Heart left ventricle (tissue), 16 donors: Measurements from ENCODE around the gene BRICD5. TPM values are rescaled to one million over a fixed set of nuclear protein-coding genes. Genes with fewer than 3 reads are reported as not detected.

Experiments used
- ATAC-seq, 4 donors: fragments of 200-7000 bp; cut with Tn5 transposase; one replicate each; pipeline ENCODE4 v1.9.1; 2020 to 2022; ENCODE audit warnings: moderate library complexity in 4 of 4, mild to moderate bottlenecking in 3 of 4, moderate number of reproducible peaks in 1 of 4
- DNase-seq, 5 donors: peaks; one replicate each; pipeline ENCODE4 v3.0.0-alpha.2; 2020
- H3K27ac ChIP-seq, 12 donors: fragments of 200-600 bp; sonication (generic) in 4 of 12; one replicate each; pipeline versions ENCODE4 v1.5.0 to v1.8.0; 2016 to 2022; ENCODE audit warnings: mild to moderate bottlenecking in 2 of 12
- H3K27me3 ChIP-seq, 9 donors: fragments of 200-600 bp; sonication (generic) in 2 of 9; one replicate each; pipeline versions ENCODE4 v1.5.1 to v1.8.0; 2016 to 2022; ENCODE audit warnings: mild to moderate bottlenecking in 3 of 9
- H3K36me3 ChIP-seq, 9 donors: fragments of 200-600 bp; sonication (generic) in 2 of 9; one replicate each; pipeline versions ENCODE4 v1.5.0 to v1.8.0; 2018 to 2022; ENCODE audit warnings: mild to moderate bottlenecking in 2 of 9
- H3K4me1 ChIP-seq, 12 donors: fragments of 200-600 bp; sonication (generic) in 4 of 12; one replicate each; pipeline versions ENCODE4 v1.5.0 to v1.8.0; 2016 to 2022; ENCODE audit warnings: mild to moderate bottlenecking in 3 of 12
- H3K4me3 ChIP-seq, 12 donors: fragments of 200-600 bp; sonication (generic) in 4 of 12; one replicate each; pipeline versions ENCODE4 v1.5.0 to v1.8.0; 2017 to 2022; ENCODE audit warnings: mild to moderate bottlenecking in 9 of 12, moderate library complexity in 4 of 12
- H3K9me3 ChIP-seq, 12 donors: fragments of 200-600 bp; sonication (generic) in 4 of 12; one replicate each; pipeline versions ENCODE4 v1.5.0 to v1.8.0; 2016 to 2022; ENCODE audit warnings: mild to moderate bottlenecking in 1 of 12
- CTCF ChIP-seq, 12 donors: fragments of 200-600 bp; sonication (generic) in 4 of 12; IDR thresholded peaks; one replicate each; pipeline versions ENCODE4 v1.5.0 to v1.8.0; 2018 to 2022; ENCODE audit warnings: antibody characterized with exemption in 12 of 12, mild to moderate bottlenecking in 5 of 12
- POLR2A ChIP-seq, 2 donors: fragments of 450-650 bp; IDR thresholded peaks; one replicate each; pipeline ENCODE4 v1.6.1; 2017; ENCODE audit warnings: antibody characterized with exemption in 2 of 2, mild to moderate bottlenecking in 2 of 2, moderate library complexity in 2 of 2
- WGBS, 4 donors: extraction: QIAGEN DNeasy Blood & Tissue Kit in 2 of 4; methylation state at CpG; one replicate each; pipeline versions ENCODE4 v1.1.5 to v1.1.7; 2013 to 2018; 5-methylcytosine and 5-hydroxymethylcytosine counted together
- intact Hi-C, 10 donors: fragments of 100-400 bp; cut with DNase I; formaldehyde crosslinking; loops; one replicate each; pipeline versions ENCODE4 v1.11.1 to v1.14.2; 2022
- polyA plus RNA-seq, 2 donors: library from polyadenylated mRNA; stranded (reverse); fragments of 200-250 nt; gene quantifications; one replicate each; pipeline ENCODE4 v1.2.3, GENCODE V29; 2013
- total RNA-seq, 9 donors: library from RNA; depleted of rRNA in 2 of 9; stranded (reverse); fragments of >200 nt in 2 of 9; fragmentation: NEBNext Ultra II Directional in 3 of 9; extraction: Animal tissue kit (Norgen Biotek cat#: 25700) in 3 of 9; gene quantifications; one replicate each; pipeline versions ENCODE4 v1.1.0 to v1.2.4, GENCODE V29; 2016 to 2023
- donor health status: ischemic (EF 13 %, LVEDD 7.1; RV severe dilation, severe dysfunction).
- donor health status: healthy with polysubstance abuse.
- donor health status: DM: no; HTN: yes; CAD: no.
- donor health status: DM: no; HTN: no; CAD: no.
- donor health status: ischemic (EF 25% LVEDD 6.9; RV normal size, moderate dysfunction).
- donor health status: ischemic (EF 25% LVEDD 5.7; RV mildly dilated, moderate dysfunction).
- donor health status: healthy.
- donor health status: DM: yes; HTN: yes; CAD: no.
- donor health status: ischemic (EF 35%, LVEDD 5.7; RV mildly dilated, moderate dysfunction).
- donor health status: nonischemic (EF 11% LVEDD 7.7; RV severe dilation, severe dysfunction).
- donor health status: DM: yes; HTN: yes; CAD: no.
- donor health status: PGD.
- donor health status: ischemic (EF 29% LVEDD 5.4; RV normal size, mild dysfunction).
- donor health status: nonischemic (EF 23%, LVEDD 6.1; RV moderate dilation, normal function).

The BRICD5 gene
- total and polyA plus RNA-seq, 11 donors = 1.7 to 11.7 (median 5.5) TPM

GRCh38 chr16:2197765-2198164 lies 12.9 kb downstream of the BRICD5 start:
- intact Hi-C loops = loop anchor here in 1 of 10 donors (10.0 kb wide), 1 partner anchor 297 kb away; no protein-coding TSS in a partner anchor
- WGBS, 4 donors = 81 to 89% (median 87%) methylated on average over 5 to 6 of the region's 6 CpGs
- DNase-seq (no peak), ATAC-seq (no peak)
- H3K27me3 ChIP-seq = peaks cover 8 to 45% (median 23%) of the 10 kb centered on the region in 9 donors
- no peak overlapping the region for H3K27ac ChIP-seq
- TF ChIP-seq POLR2A (IDR thresholded peaks at IDR 0.05) (no peak), CTCF (IDR thresholded peaks at IDR 0.05) (no peak)
- H3K36me3 ChIP-seq = no peaks in the 10 kb centered on the region
- no peaks in the 10 kb centered on the region for H3K9me3 ChIP-seq
- peaks cover 0 to 19% (median 8%) of the 10 kb centered on the region in 12 donors for H3K4me1 ChIP-seq
- H3K4me3 ChIP-seq = no peak overlapping the region

- TF ChIP-seq POLR2A (IDR thresholded peaks at IDR 0.05) (no peak), CTCF (IDR thresholded peaks at IDR 0.05) (no peak)
- Histone ChIP-seq H3K27me3 (peaks cover 8 to 45% (median 23%) of the 10 kb centered on the region in 9 donors), H3K27ac (no peak overlapping the region), H3K9me3 (no peaks in the 10 kb centered on the region), H3K4me3 (peak overlapping the region in 8 of 12 donors; percentile 4 to 63 (median 34)), H3K4me1 (peaks cover 0 to 19% (median 8%) of the 10 kb centered on the region in 12 donors), H3K36me3 (no peaks in the 10 kb centered on the region)
- WGBS, 4 donors = 11 to 40% (median 28%) methylated on average over 16 to 32 of the region's 32 CpGs
- DNase-seq = no peak
- ATAC-seq = no peak
- intact Hi-C loops = loop anchor here in 1 of 10 donors (10.0 kb wide), 1 partner anchor 298 kb away; no protein-coding TSS in a partner anchor
These were observed 13.6 kb downstream of the BRICD5 start for GRCh38 chr16:2196981-2197511.

- H3K4me3 ChIP-seq = peak within 1 kb of the TSS; percentile 12 to 63 (median 38)
- TF ChIP-seq POLR2A (IDR thresholded peaks at IDR 0.05) (no peak), CTCF (IDR thresholded peaks at IDR 0.05) (no peak)
- H3K9me3 ChIP-seq = no peaks in the 10 kb centered on the region
- no peak within 1 kb of the TSS for H3K27ac ChIP-seq
- intact Hi-C loops = loop anchor here in 1 of 10 donors (10.0 kb wide), 1 partner anchor 298 kb away; no protein-coding TSS in a partner anchor
- H3K27me3 ChIP-seq = peaks cover 8 to 45% (median 23%) of the 10 kb centered on the region in 9 donors
- ATAC-seq (peak in 1 of 4 donors; percentile 27), DNase-seq (no peak)
- no peaks in the 10 kb centered on the region for H3K36me3 ChIP-seq
- 0 to 4% (median 1%) methylated on average over 17 to 129 of the region's 129 CpGs for WGBS, 4 donors
- peaks cover 0 to 22% (median 8%) of the 10 kb centered on the region in 12 donors for H3K4me1 ChIP-seq
These were observed 14.3 kb downstream of the BRICD5 start, which contains the start of gene CASKIN1 for GRCh38 chr16:2196162-2196980. TSS of gene CASKIN1 (minus strand) at chr16:2196605. CDS start at chr16:2196432, 173 bp downstream.
